HL-60 (cell line): ENCODE measurements around the gene PIP5K1B.

Source experiments
- DNase-seq, 2 experiments: peaks; one replicate each; pipeline ENCODE4 v3.0.0-alpha.2; 2010 to 2020; ENCODE audit warnings: low read depth in 1 of 2, low spot score in 1 of 2
- H3K27ac ChIP-seq: fragments of 250-450 bp; sonication (Bioruptor Pico); replicated peaks from 2 replicates; pipeline ENCODE4 v1.5.1; 2020; ENCODE audit warnings: mild to moderate bottlenecking, moderate library complexity
- H3K27me3 ChIP-seq: fragments of 250-450 bp; sonication (Bioruptor Pico); 2 replicates; pipeline ENCODE4 v1.5.1; 2021; ENCODE audit warnings: mild to moderate bottlenecking, moderate library complexity; ENCODE audit not compliant: insufficient read depth, poor library complexity, severe bottlenecking
- H3K4me3 ChIP-seq: replicated peaks from 2 replicates; pipeline ENCODE4 v1.5.1; 2011; ENCODE audit warnings: mild to moderate bottlenecking, control low read depth, low read length; ENCODE audit not compliant: insufficient read depth
- CTCF ChIP-seq: IDR thresholded peaks from one replicate; pipeline ENCODE4 v1.5.1; 2011; ENCODE audit warnings: low read length, control low read depth, inconsistent platforms; ENCODE audit not compliant: insufficient read depth
- GABPA ChIP-seq: IDR thresholded peaks from 2 replicates; pipeline ENCODE4 v1.6.1; 2012; ENCODE audit warnings: low read depth
- POLR2AphosphoS5 ChIP-seq: IDR thresholded peaks from 2 replicates; pipeline ENCODE4 v1.6.1; 2012; ENCODE audit warnings: low read depth
- SPI1 ChIP-seq: IDR thresholded peaks from 2 replicates; pipeline ENCODE4 v1.6.1; 2012; ENCODE audit warnings: low read depth, mild to moderate bottlenecking, borderline replicate concordance
- TF ChIP-seq, protein P1 (sequence below): IDR thresholded peaks from 2 replicates; pipeline ENCODE4 v1.6.1; 2012; ENCODE audit warnings: low read depth; ENCODE audit not compliant: insufficient replicate concordance

The PIP5K1B gene

DNA sequence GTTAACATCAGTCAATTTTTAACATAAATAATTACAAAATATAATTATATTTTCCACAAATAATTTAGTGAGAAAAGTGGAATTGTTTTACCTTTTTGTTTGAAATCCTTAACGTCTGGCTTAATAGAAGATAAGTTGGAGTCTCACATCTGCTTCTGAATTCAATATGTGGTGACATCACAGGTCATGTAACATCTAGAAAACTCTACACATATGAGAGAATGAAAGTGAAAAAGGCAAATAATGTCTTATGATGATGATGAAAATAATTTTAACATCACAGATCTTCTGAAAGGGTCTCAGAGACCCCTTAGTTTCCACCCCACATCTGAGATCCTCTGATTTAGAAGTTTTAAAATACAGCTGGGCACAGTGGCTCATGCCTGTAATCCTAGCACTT, 227.4 kb downstream of the PIP5K1B start:
- H3K4me3 ChIP-seq, result no peak overlapping the region
- no peak overlapping the region for H3K27ac ChIP-seq

DNA sequence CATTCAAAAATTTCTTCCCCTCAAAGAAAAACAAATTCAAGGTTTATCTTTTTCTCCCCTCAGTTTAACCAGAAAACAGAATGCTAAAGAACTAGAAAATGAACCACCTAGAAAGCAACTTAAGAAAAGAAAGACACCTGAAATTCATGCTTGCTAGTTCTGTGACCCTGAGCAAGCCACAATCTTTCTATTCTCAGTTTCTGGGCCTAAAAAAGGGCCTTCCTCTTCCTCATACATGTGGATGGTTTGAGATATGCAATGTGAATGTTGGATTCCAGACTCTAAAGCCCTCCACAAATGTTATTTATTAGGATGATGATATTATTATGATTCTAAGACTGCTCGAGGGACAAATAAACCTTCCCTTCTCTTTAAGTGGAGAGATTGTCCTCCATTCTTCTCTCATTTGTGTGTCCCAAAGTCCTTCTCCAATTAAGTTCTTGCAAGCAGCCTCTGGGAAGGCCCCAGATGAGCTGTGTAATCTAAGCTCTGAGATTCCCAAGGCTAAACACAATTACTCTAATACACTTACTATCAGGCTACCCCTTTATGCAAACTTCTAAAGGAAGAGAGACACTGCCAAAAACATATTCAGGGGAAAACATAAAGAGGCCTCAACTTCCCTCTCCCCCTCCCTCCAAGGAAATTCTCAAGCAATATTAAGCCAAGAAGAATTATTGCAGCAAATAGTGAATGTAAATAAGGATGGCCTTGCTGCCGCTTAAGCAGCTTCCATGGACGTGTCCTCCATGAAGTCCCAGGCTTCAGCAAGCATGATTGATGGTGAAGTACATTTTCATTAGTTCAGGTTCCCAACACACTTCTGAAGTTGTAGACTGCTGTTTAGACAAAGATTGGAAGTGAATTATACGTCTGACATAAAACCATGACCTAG, 228.6 kb downstream of the PIP5K1B start:
- Histone ChIP-seq H3K27ac (no peak overlapping the region; the same call in 1 of the 2 replicates), H3K27me3 (no peaks in the 10 kb centered on the region), H3K4me3 (no peak overlapping the region)
- TF ChIP-seq GABPA, result no peak
- no peak for TF ChIP-seq SPI1
- TF ChIP-seq CTCF, result no peak
- TF ChIP-seq POLR2AphosphoS5, result no peak
- TF ChIP-seq, protein P1, sequence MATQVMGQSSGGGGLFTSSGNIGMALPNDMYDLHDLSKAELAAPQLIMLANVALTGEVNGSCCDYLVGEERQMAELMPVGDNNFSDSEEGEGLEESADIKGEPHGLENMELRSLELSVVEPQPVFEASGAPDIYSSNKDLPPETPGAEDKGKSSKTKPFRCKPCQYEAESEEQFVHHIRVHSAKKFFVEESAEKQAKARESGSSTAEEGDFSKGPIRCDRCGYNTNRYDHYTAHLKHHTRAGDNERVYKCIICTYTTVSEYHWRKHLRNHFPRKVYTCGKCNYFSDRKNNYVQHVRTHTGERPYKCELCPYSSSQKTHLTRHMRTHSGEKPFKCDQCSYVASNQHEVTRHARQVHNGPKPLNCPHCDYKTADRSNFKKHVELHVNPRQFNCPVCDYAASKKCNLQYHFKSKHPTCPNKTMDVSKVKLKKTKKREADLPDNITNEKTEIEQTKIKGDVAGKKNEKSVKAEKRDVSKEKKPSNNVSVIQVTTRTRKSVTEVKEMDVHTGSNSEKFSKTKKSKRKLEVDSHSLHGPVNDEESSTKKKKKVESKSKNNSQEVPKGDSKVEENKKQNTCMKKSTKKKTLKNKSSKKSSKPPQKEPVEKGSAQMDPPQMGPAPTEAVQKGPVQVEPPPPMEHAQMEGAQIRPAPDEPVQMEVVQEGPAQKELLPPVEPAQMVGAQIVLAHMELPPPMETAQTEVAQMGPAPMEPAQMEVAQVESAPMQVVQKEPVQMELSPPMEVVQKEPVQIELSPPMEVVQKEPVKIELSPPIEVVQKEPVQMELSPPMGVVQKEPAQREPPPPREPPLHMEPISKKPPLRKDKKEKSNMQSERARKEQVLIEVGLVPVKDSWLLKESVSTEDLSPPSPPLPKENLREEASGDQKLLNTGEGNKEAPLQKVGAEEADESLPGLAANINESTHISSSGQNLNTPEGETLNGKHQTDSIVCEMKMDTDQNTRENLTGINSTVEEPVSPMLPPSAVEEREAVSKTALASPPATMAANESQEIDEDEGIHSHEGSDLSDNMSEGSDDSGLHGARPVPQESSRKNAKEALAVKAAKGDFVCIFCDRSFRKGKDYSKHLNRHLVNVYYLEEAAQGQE, result no peak
- DNase-seq, result no peak

More for the DNA sequence above, 227.4 kb downstream of the PIP5K1B start:
- H3K27me3 ChIP-seq, result no peaks in the 10 kb centered on the region
- no peak for TF ChIP-seq CTCF
- TF ChIP-seq SPI1, result no peak
- DNase-seq, result no peak

GRCh38 chr9:68934329-68934644, 229.2 kb downstream of the PIP5K1B start:
- no peaks in the 10 kb centered on the region for H3K27me3 ChIP-seq
- no peak for DNase-seq
- TF ChIP-seq GABPA (no peak), POLR2AphosphoS5 (no peak), SPI1 (no peak), CTCF (no peak)
- TF ChIP-seq, protein P1, result no peak
- H3K27ac ChIP-seq, result no peak overlapping the region
- no peak overlapping the region for H3K4me3 ChIP-seq

- H3K27ac ChIP-seq, result no peak overlapping the region
- H3K4me3 ChIP-seq, result no peak overlapping the region
- H3K27me3 ChIP-seq, result no peaks in the 10 kb centered on the region
- TF ChIP-seq SPI1 (no peak), GABPA (no peak), POLR2AphosphoS5 (no peak), CTCF (no peak)
- TF ChIP-seq, protein P1, result no peak
- no peak for DNase-seq
These were observed 235.5 kb downstream of the PIP5K1B start for GRCh38 chr9:68940573-68940972.
